GM23338 (cell line): ENCODE results near the gene AVPR1B. TPM values are rescaled to one million over a fixed set of nuclear protein-coding genes. Genes with fewer than 3 reads are reported as not detected.

Experiments used
- ATAC-seq: fragments of 200-7000 bp; cut with Tn5 transposase; 3 replicates; pipeline ENCODE4 v1.9.1; 2020
- DNase-seq: peaks from one replicate; pipeline ENCODE4 v3.0.0-alpha.2; 2015; ENCODE audit warnings: low spot score
- H2AFZ ChIP-seq: fragments of 200-600 bp; sonication (generic); 2 replicates; pipeline ENCODE4 v1.8.0; 2016; ENCODE audit warnings: antibody characterized with exemption, mild to moderate bottlenecking, moderate library complexity
- H3F3A ChIP-seq: fragments of 200-600 bp; sonication (generic); replicated peaks from 2 replicates; pipeline ENCODE4 v1.8.0; 2017; ENCODE audit warnings: antibody characterized with exemption, mixed run types, low read depth
- H3K27ac ChIP-seq: fragments of 200-600 bp; sonication (generic); 2 replicates; pipeline ENCODE4 v1.6.1; 2016; ENCODE audit warnings: low read depth
- H3K27me3 ChIP-seq: fragments of 200-600 bp; sonication (generic); 2 replicates; pipeline ENCODE4 v1.8.0; 2016; ENCODE audit warnings: mild to moderate bottlenecking, mixed run types, moderate library complexity; ENCODE audit not compliant: insufficient read depth
- H3K36me3 ChIP-seq: fragments of 200-600 bp; sonication (generic); 2 replicates; pipeline ENCODE4 v1.8.0; 2016; ENCODE audit warnings: mild to moderate bottlenecking; ENCODE audit not compliant: insufficient read depth
- H3K4me1 ChIP-seq: fragments of 200-600 bp; sonication (generic); 2 replicates; pipeline ENCODE4 v1.8.0; 2016; ENCODE audit warnings: mild to moderate bottlenecking, moderate library complexity; ENCODE audit not compliant: insufficient read depth
- H3K4me2 ChIP-seq: fragments of 200-600 bp; sonication (generic); 2 replicates; pipeline ENCODE4 v1.7.1; 2017; ENCODE audit warnings: mixed run types
- H3K4me3 ChIP-seq: fragments of 200-600 bp; sonication (generic); 2 replicates; pipeline ENCODE4 v1.6.1; 2016; ENCODE audit warnings: mixed run types
- H3K79me2 ChIP-seq: fragments of 200-600 bp; sonication (generic); replicated peaks from 2 replicates; pipeline ENCODE4 v1.8.0; 2017; ENCODE audit warnings: mild to moderate bottlenecking; ENCODE audit not compliant: insufficient read depth
- H3K9me2 ChIP-seq: fragments of 200-600 bp; sonication (generic); 2 replicates; pipeline ENCODE4 v1.8.0; 2017; ENCODE audit not compliant: insufficient read depth
- H4K20me1 ChIP-seq: fragments of 200-600 bp; sonication (generic); replicated peaks from 2 replicates; pipeline ENCODE4 v1.8.0; 2017; ENCODE audit warnings: mild to moderate bottlenecking; ENCODE audit not compliant: insufficient read depth
- H3K27ac Mint-ChIP-seq: 2 replicates; pipeline ENCODE4 v1.8.0; 2020; ENCODE audit warnings: inconsistent platforms, mild to moderate bottlenecking, moderate library complexity, mixed read lengths
- H3K27me3 Mint-ChIP-seq: 3 replicates; pipeline ENCODE4 v1.8.0; 2022; ENCODE audit warnings: low read depth, mild to moderate bottlenecking, moderate library complexity, mixed read lengths, inconsistent platforms; ENCODE audit not compliant: insufficient read depth, poor library complexity
- H3K36me3 Mint-ChIP-seq: 3 replicates; pipeline ENCODE4 v1.8.0; 2021; ENCODE audit warnings: low read depth, mild to moderate bottlenecking, inconsistent platforms, moderate library complexity, mixed read lengths
- H3K4me1 Mint-ChIP-seq: 3 replicates; pipeline ENCODE4 v1.8.0; 2020; ENCODE audit warnings: mild to moderate bottlenecking, inconsistent platforms, mixed read lengths
- H3K4me3 Mint-ChIP-seq: 3 replicates; pipeline ENCODE4 v1.8.0; 2021; ENCODE audit warnings: moderate library complexity, mild to moderate bottlenecking, inconsistent platforms, mixed read lengths
- H3K9me3 Mint-ChIP-seq: 3 replicates; pipeline ENCODE4 v1.8.0; 2020; ENCODE audit warnings: moderate library complexity, mild to moderate bottlenecking, inconsistent platforms, mixed read lengths
- CREB1 ChIP-seq: fragments of 250-450 bp; sonication (Bioruptor Pico); IDR thresholded peaks from 2 replicates; pipeline ENCODE4 v1.5.0; 2020; ENCODE audit warnings: low read depth, mild to moderate bottlenecking, moderate library complexity
- CTCF ChIP-seq, 2 experiments: fragments of 200-600 bp in 1 of 2; sonication (generic) in 1 of 2; conservative IDR thresholded peaks; 2 replicates each; pipeline versions ENCODE4 v1.5.1 to v1.6.1; 2016 to 2017; ENCODE audit warnings: antibody characterized with exemption in 2 of 2, low read depth in 2 of 2, mild to moderate bottlenecking in 2 of 2, moderate library complexity in 1 of 2
- ETS1 ChIP-seq: IDR thresholded peaks from 2 replicates; pipeline ENCODE4 v1.6.1; 2016; ENCODE audit warnings: antibody characterized with exemption
- EZH2 ChIP-seq: fragments of 200-600 bp; sonication (generic); IDR thresholded peaks from one replicate; pipeline ENCODE4 v1.8.0; 2017; ENCODE audit warnings: antibody characterized with exemption, mild to moderate bottlenecking, low read depth; ENCODE audit not compliant: unreplicated experiment
- EZH2phosphoT487 ChIP-seq: fragments of 200-600 bp; sonication (generic); IDR thresholded peaks from one replicate; pipeline ENCODE4 v1.8.1; 2018; ENCODE audit warnings: antibody characterized with exemption; ENCODE audit not compliant: unreplicated experiment
- JUNB ChIP-seq: IDR thresholded peaks from one replicate; pipeline ENCODE4 v1.6.1; 2016; ENCODE audit warnings: antibody characterized with exemption; ENCODE audit not compliant: unreplicated experiment
- NANOG ChIP-seq: IDR thresholded peaks from 2 replicates; pipeline ENCODE4 v1.6.1; 2016; ENCODE audit warnings: antibody characterized with exemption, borderline replicate concordance
- POLR2AphosphoS5 ChIP-seq: IDR thresholded peaks from 2 replicates; pipeline ENCODE4 v1.6.1; 2016; ENCODE audit warnings: antibody characterized with exemption, low read depth
- REST ChIP-seq: IDR thresholded peaks from one replicate; pipeline ENCODE4 v1.6.1; 2018; ENCODE audit warnings: antibody characterized with exemption; ENCODE audit not compliant: unreplicated experiment
- STAT1 ChIP-seq: IDR thresholded peaks from one replicate; pipeline ENCODE4 v1.6.1; 2016; ENCODE audit warnings: antibody characterized with exemption; ENCODE audit not compliant: unreplicated experiment
- ZNF114 ChIP-seq: fragments of 250-450 bp; sonication (Bioruptor Pico); IDR thresholded peaks from 2 replicates; pipeline ENCODE4 v1.5.0; 2020; ENCODE audit warnings: mild to moderate bottlenecking, moderate library complexity
- ZNF331 ChIP-seq: fragments of 250-450 bp; sonication (Bioruptor Pico); IDR thresholded peaks from 2 replicates; pipeline ENCODE4 v1.5.0; 2020; ENCODE audit warnings: low read depth, mild to moderate bottlenecking, moderate library complexity
- ZNF462 ChIP-seq: fragments of 250-450 bp; sonication (Bioruptor Pico); IDR thresholded peaks from 2 replicates; pipeline ENCODE4 v1.5.0; 2020; ENCODE audit warnings: mild to moderate bottlenecking, moderate library complexity
- polyA plus RNA-seq: library from polyadenylated mRNA; unstranded; fragments of >200 nt; fragmentation: Nextera tagmentation; extraction: Ambion mirVana; gene quantifications from 2 replicates; pipeline ENCODE4 v1.2.1, GENCODE V29; 2016
- total RNA-seq: library from RNA; depleted of rRNA; stranded (reverse); fragments of >200 nt; shearing (Covaris generic); gene quantifications from 2 replicates; pipeline ENCODE4 v1.2.3, GENCODE V29; 2014

Gene AVPR1B
- total and polyA plus RNA-seq, 2 experiments from 2014 or later = 0.24 to 0.52 TPM

- DNase-seq (no peak), ATAC-seq (no peak)
- Histone ChIP-seq H3K4me1 (no peaks in the 10 kb centered on the region), H3K9me2 (no peaks in the 10 kb centered on the region), H3K36me3 (no peaks in the 10 kb centered on the region), H2AFZ (no peak overlapping the region), H3K27me3 (no peaks in the 10 kb centered on the region), H3K4me3 (no peak overlapping the region), H3F3A (no peaks in the 10 kb centered on the region), H3K27ac (no peak overlapping the region), H4K20me1 (no peaks in the 10 kb centered on the region), H3K79me2 (no peaks in the 10 kb centered on the region), H3K4me2 (no peak overlapping the region)
- Mint-ChIP-seq H3K9me3 (no peaks in the 10 kb centered on the region), H3K4me3 (no peak overlapping the region), H3K27ac (no peak overlapping the region), H3K27me3 (peaks cover 8% of the 10 kb centered on the region), H3K4me1 (no peaks in the 10 kb centered on the region), H3K36me3 (no peaks in the 10 kb centered on the region)
- TF ChIP-seq CREB1 (CRISPR knock-in tag) = no peak
- no peak for TF ChIP-seq ETS1
- no peak for TF ChIP-seq ZNF331 (CRISPR knock-in tag)
- TF ChIP-seq EZH2phosphoT487 = no peak
- TF ChIP-seq CTCF (conservative IDR thresholded peaks at IDR 0.05; ENCODE audit: low read depth in 2 of 2) = no peak
- no peak for TF ChIP-seq EZH2
- TF ChIP-seq STAT1 = no peak
- TF ChIP-seq NANOG = no peak
- no peak for TF ChIP-seq JUNB
- TF ChIP-seq ZNF114 = no peak
- no peak for TF ChIP-seq ZNF462
- TF ChIP-seq REST = no peak
- no peak for TF ChIP-seq POLR2AphosphoS5
Measured at GRCh38 chr1:206109718-206110117, 7.5 kb downstream of the AVPR1B start.
